Measurements from ENCODE around the gene EIF4A2.

EIF4A2 gene

DNA sequence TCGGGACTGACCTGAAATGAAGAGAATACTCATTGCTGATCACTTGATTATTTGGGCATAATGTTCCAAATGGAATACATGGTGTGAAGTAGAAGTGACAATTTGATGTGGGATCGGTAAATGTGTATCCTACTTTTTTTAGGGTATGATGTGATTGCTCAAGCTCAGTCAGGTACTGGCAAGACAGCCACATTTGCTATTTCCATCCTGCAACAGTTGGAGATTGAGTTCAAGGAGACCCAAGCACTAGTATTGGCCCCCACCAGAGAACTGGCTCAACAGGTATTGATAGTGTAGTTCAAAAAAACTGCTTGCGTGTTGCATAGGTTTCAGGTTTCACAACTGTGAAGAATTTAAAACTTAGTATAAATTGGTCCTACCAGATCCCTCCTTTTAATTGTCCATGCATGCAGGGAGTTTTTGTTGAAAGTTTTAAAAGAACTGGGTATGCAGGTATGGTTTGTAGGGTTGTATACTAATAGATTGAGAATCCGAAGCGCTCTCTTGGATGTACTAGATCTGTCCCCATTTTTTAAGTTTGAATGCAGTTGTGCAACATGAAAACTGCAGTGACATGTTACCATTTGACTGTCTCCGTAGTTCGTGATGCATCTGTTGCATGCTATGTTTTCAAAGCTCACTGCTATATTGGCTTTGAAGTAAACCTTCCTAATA lies 1.6 kb downstream of the EIF4A2 start:
- in situ Hi-C loops (cut with MboI; ENCODE audit: low sequenced_read_pairs) = no loop called here

DNA sequence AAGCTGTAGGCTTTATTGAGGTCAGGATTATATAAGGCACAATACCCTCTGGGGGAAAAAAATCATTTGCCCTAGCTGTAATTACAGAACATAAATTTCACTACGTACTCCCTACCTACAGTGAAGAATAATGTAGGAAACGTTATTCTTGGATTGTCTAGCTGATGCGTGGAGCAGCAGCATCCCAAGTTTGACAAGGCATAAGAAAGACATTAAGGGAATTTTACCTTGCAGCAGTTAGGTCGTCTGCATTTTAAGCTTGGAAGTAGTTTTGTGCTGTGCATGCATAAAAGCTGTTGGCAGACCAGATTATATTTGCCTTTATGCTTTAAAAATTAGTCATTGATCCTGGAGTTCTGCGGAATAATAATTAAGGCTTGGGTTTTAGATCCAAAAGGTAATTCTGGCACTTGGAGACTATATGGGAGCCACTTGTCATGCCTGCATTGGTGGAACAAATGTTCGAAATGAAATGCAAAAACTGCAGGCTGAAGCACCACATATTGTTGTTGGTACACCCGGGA lies 2.2 kb downstream of the EIF4A2 start:
- in situ Hi-C loops (cut with MboI; ENCODE audit: low sequenced_read_pairs) = no loop called here

DNA sequence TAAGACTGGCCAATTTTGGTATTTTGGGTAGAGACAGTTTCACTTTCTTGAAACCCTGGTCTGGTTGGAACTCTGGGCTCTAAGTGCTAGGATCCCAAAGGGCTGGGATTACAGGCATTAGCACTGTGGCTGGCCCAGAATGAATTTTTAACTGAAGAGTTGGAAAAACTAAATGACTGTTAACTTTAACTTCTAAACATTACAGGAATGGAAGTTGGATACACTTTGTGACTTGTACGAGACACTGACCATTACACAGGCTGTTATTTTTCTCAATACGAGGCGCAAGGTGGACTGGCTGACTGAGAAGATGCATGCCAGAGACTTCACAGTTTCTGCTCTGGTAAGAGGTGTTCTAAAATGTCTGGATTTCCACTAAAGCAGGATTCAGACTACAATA lies 3.5 kb downstream of the EIF4A2 start:
- in situ Hi-C loops (cut with MboI; ENCODE audit: low sequenced_read_pairs) = no loop called here

DNA sequence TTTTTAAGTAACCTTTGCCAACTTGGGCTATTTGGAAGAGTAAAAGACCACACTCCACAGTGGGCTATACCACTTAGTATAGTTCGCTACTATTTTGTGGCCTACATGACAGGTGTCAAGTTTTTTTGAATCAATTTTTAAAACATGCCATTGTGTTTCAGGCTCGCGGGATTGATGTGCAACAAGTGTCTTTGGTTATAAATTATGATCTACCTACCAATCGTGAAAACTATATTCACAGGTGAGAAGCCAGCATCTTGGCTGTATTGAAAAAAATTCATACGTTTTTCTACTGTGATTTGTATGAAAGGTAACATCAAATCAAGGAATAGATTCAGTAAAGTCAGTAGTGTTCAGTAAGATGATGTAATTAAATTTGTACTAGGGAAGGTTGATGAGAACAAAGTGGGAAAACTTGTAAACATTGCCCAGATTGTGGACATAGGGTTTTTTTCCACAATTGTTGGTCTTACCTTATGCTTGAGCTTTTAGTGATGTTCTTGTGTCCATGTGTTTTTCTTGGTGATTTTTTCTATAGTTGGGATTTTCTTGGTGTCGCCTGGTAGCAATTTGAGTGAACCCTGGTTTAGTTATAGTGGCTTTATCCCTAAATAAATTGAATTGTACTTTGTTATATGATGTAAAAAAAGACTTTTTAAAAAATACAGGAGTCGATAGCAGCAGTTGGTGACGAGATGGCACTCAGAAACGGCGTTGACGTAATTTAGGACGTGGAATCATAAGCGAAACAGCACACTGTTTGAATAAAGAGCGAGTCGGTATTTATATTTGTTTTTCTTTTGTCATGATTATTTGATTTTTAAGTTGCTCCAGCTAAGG lies 4.5 kb downstream of the EIF4A2 start:
- in situ Hi-C loops (cut with MboI; ENCODE audit: low sequenced_read_pairs) = no loop called here

DNA sequence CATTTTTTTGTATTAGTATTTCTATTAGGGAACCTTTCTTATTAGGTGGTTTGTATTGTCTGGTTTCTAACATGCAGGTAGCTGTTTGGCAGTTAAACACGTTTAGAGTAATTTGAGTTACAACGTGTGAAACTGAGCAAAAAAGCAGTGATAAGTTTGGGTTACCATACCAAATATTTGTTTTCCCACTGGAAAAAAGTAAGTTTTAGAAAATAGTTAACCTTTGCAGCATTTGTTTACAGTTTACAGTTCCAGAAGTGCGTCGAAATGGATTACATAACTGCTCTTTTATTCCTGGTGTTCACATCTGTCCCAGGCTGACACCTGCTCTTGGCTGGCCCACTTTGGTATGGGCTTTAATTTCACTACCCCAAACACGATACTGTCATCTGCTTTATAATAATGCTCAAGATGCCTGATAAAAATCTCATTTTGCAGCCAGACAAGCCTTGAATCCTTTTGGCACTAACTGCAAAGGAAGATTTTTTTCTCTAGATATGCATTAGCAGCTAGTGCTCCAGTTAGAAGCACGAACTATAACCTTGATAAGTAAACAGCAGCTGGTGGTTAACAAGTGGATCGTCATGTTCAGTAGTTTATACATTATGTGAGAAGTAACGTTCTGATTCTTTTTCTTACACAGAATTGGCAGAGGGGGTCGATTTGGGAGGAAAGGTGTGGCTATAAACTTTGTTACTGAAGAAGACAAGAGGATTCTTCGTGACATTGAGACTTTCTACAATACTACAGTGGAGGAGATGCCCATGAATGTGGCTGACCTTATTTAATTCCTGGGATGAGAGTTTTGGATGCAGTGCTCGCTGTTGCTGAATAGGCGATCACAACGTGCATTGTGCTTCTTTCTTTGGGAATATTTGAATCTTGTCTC lies 5.3 kb downstream of the EIF4A2 start:
- in situ Hi-C loops (cut with MboI; ENCODE audit: low sequenced_read_pairs) = no loop called here

DNA sequence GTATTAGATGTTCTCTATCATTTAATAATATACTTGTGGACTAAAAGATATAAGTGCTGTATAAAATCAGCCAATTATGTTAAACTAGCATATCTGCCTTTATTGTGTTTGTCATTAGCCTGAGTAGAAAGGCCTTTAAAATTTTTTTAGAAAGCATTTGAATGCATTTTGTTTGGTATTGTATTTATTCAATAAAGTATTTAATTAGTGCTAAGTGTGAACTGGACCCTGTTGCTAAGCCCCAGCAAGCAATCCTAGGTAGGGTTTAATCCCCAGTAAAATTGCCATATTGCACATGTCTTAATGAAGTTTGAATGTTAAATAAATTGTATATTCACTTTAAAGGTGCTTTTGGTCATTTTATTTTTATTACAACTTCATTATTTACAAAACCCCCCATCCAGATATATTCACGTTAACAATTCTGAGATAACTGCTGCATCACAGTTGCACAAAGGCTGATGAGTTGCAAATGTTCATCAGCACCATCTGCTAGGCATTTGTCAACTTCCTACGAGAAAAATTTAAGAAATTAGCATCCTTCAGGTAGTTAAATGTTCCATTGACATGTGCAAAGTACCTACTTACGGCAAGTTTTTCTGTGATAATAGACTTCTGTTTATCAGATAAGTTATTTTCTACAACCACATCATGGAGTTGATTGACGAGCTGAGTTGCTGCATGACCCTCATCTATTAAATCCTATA lies 6.3 kb downstream of the EIF4A2 start:
- in situ Hi-C loops (cut with MboI; ENCODE audit: low sequenced_read_pairs) = no loop called here

DNA sequence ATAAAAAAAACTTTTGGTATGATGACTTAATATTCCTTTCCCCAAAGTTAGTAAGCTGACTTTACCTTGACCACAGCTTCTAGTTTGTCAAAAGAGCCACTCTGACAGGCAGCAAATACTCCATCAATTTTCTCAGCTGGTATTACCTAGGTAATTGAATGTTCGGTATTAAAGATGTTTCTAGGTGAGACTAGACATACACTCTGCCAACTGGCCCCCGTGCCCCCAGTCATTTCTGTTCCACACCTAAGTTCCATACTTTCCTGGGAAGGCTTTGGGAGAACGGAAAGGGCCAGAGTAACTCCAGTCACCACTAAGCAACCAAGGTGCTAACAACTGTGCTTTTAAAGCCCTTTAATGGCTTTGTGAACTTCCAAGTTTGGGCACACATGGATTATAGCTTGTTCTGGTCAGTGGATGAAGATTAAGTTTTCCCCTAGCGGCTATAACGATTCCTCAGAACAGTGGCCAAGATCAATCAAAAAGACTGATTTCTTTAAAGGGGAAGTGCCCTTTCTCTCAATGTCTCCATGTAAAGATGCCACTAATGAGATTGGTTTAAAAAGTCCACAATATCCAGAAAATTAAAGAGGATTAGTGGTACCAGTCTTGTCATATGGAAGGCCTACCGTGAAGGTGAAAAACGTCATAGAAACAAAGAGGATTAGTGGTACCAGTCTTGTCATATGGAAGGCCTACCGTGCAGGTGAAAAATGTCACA lies 7.0 kb downstream of the EIF4A2 start:
- in situ Hi-C loops (cut with MboI; ENCODE audit: low sequenced_read_pairs) = no loop called here

DNA sequence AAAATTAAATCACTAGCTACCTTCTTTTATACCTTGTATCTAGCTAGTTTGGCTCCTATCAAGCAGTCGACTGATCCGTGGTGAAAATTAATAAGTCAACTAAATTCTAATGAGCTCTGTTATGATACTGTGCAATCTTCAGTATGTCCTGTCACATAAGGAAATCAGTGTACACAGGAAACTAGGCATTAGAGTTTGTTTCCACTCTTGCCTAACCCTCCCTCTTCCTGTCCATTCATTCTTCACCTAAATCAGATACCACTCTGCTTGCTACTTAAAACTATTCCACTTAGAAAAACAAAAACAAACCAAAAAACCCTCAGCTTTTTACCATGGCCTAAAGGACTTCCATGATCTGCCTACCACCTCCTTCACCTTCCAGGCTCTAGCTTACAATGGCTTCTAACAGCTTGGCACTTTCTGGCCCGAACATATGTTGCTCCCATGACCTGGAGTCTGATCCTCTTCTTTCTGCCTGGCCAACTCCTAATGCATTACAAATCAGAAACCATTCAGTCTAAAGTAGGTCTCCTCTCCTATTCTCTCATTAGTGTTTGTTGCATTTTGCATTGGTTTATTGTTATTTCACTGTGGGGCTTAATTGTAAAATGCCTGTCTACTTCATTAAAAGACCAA lies 15.0 kb downstream of the EIF4A2 start:
- in situ Hi-C loops (cut with MboI; ENCODE audit: low sequenced_read_pairs) = no loop called here

DNA sequence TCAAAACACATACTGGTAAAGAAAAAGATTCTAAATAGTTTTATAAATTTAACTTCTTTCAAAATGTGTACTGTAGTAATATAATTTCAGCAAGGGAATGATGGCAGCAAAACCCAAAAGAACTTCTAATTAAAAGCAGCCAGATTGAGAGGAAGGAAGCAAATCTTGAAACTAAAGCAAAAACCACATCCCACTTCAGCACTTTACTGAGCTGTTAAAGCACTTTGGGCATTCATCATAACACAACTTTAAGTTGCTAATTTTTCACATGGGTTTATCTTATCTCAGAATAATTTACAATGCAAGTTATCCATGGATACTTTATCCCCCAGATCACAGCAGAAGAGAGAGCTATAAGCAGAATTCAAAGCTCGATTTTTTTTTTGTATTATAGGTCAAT lies 16.9 kb downstream of the EIF4A2 start:
- in situ Hi-C loops (cut with MboI; ENCODE audit: low sequenced_read_pairs) = loop anchor here (25.0 kb wide), 3 partner anchors 188 to 813 kb away; partner anchors contain the start of gene AHSG

DNA sequence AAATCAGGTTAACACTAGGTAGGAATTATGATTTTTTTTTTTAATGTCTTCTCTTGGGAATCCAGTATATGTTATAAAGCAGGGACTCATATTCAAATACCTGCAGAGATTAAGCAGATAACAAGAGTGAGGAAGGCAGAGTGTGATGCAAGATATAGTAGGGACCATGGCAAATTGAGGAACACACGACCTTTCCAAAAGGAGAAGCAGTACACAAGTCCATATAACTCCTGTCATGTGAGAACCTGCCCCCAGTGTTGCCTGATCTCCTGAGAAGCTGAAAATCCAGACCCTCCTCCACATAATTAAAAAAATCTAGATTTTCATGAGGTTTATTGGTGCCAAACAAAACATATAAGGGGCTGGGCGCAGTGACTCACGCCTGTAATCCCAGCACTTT lies 19.3 kb downstream of the EIF4A2 start:
- in situ Hi-C loops (cut with MboI; ENCODE audit: low sequenced_read_pairs) = loop anchor here (25.0 kb wide), 3 partner anchors 190 to 815 kb away; partner anchors contain the start of gene AHSG

DNA sequence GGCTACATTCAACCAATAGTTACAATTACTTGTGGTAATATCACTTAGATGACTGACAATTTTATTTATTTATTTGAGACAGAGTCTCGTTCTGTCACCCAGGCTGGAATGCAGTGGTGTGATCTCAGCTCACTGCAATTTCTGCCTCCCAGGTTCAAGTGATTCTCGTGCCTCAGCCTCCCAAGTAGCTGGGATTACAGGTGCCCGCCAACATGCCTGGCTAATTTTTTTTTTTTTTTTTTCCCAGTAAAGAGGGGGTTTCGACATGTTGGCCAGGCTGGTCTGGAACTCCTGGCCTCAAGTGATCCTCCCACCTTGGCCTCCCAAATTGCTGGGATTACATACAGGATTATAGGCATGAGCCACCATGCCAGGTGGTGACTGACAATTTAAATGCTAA lies 20.1 kb downstream of the EIF4A2 start:
- in situ Hi-C loops (cut with MboI; ENCODE audit: low sequenced_read_pairs) = loop anchor here (25.0 kb wide), 3 partner anchors 191 to 816 kb away; partner anchors contain the start of gene AHSG

DNA sequence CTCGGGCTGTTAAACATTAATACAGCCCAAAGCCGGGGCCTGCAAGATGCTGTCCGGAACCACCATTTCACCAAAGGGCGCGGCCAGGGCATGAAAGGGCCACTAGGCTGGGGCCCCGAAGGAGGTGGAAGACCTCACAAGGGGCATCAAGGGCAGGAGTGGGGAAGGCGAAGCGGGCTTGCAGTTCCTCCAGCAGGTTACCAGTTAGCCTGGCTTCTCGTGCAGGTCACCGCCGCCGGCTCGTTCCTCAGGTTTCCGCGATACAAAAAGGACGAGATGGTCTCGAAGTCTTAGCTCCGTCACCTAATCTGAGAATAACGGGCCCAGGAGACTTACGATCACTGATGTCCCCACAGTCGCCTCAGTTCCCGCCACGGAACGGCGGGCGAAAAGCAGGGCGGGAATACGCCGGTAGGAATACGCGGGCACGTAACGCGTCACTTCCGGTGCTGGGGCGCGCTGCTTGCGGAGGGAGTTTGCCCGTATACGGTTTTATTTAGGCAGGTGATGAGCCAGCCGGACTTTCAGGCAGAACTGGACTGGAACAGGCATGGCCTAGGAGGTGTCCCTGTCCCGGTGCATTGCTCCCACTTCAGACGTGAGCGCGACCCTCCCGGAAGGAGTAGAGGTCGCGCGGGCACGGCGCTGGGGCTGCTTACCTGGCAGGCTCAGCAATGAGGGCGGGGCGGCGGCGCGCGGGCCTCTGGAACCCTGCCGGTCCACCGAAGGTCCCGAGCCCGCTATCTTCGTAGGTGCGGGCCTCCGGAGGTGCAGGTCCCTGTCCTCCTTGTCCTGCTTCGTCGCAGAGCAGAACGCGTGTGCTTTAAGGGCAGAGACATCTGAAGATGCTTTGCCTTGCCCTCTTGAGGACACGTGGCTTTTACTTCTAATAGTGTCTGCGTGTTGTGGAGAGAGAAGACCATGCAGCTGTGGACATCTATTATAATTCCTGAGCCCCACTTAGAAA lies 23.0 kb downstream of the EIF4A2 start, which contains the start of gene RFC4:
Gene RFC4 (minus strand): TSS at position 394 of the 967 bp plus-strand sequence. CDS start 1,769 bp downstream, outside the sequence.
- in situ Hi-C loops (cut with MboI; ENCODE audit: low sequenced_read_pairs) = loop anchor here (25.0 kb wide), 3 partner anchors 194 to 819 kb away; partner anchors contain the start of gene AHSG

DNA sequence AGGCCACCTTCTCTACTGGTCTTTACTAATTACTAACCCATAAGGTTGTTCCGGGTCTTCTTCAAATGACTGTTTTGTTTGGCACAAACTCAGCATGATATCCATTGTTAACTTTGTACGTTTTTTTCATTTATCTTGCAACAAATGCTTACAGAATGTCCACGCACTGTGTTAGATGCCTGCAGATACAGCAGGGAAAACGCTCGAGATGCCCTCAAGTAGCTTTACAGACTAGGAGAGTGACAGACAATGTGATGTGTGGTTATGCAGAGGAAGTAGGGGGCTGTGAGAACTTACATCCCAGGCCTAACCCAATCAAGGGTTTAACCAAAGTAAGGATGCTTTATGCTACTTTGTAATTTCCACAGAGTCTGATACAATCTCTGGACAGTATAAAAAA lies 23.9 kb downstream of the EIF4A2 start:
- in situ Hi-C loops (cut with MboI; ENCODE audit: low sequenced_read_pairs) = loop anchor here (25.0 kb wide), 3 partner anchors 195 to 820 kb away; partner anchors contain the start of gene AHSG

DNA sequence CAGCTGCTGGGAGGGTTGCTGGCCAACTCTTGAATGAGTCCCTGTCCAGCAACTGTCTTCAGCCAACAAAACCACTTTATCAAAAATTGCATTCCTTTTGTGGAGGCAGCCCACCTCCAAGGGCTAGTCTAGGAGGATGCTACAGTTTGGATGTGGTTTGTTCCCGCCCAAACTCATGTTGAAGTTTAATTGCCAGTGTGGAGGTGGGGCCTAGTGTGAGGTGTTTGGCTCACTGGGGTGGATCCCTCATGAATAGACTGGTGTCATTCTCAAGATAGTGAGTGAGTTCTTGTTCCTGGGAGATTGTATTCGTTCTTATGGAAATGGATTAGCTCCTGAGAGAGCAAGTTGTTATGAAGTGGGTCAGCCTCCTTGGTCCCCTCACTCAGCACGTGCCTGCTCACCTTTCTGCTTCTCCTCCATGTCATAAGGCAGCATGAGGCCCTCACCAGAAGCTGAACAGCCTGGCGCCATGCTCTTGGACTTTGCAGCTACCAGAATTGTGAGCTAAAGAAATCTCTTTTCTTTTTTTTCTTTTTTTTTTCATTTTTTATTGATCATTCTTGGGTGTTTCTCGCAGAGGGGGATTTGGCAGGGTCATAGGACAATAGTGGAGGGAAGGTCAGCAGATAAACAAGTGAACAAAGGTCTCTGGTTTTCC lies 27.1 kb downstream of the EIF4A2 start:
- in situ Hi-C loops (cut with MboI; ENCODE audit: low sequenced_read_pairs) = loop anchor here (25.0 kb wide), 3 partner anchors 198 to 823 kb away; partner anchors contain the start of gene AHSG

DNA sequence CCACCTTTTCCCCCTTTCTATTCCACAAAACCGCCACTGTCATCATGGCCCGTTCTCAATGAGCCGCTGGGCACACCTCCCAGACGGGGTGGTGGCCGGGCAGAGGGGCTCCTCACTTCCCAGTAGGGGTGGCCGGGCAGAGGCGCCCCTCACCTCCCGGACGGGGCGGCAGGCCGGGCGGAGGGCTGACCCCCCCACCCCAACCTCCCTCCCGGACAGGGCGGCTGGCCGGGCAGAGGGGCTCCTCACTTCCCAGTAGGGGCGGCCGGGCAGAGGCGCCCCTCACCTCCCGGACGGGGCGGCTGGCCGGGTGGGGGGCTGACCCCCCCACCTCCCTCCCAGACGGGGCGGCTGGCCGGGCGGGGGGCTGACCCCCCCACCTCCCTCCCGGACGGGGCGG lies 27.9 kb downstream of the EIF4A2 start:
- in situ Hi-C loops (cut with MboI; ENCODE audit: low sequenced_read_pairs) = loop anchor here (25.0 kb wide), 3 partner anchors 199 to 824 kb away; partner anchors contain the start of gene AHSG

DNA sequence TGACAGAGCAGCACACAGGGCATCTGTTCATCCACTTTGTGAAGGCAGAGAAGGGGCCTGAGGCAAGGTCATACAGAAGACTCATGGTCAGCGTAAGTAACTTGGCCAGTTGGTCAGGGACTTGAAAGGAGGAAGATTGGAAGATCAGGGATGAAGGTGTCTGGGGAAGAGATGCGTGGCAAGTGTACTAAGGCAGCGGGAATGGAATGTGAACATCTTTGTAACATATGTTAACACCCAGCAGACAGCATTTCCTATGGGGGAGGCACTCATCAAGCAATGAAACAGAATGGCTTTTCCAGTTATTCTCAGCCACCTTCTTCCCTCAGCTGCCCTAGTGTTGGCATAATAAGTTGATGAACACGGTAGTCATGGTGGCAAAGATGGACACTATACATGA lies 30.7 kb downstream of the EIF4A2 start:
- in situ Hi-C loops (cut with MboI; ENCODE audit: low sequenced_read_pairs) = loop anchor here (25.0 kb wide), 3 partner anchors 202 to 827 kb away; partner anchors contain the start of gene AHSG

DNA sequence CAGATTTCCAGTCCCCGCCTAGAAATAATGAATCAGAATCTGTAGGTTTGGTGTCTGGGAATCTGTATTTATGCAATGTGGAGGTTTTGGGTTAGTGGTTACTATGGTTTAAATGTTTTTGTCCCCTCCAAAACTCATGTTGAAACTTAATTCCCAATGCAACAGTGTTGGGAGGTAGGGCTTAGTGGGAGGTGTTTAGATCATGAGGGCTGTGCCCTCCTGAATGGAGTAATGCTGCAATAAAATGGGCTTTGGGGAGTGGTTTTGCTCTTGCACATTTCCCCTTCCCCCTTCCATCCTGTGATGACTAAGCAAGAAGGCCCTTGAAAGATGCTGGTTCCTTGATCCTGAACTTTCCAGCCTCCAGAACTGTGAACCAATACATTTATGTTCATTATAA lies 32.1 kb downstream of the EIF4A2 start:
- in situ Hi-C loops (cut with MboI; ENCODE audit: low sequenced_read_pairs) = loop anchor here (25.0 kb wide), 3 partner anchors 203 to 828 kb away; partner anchors contain the start of gene AHSG

All from HL-60/S4 (cell line).